Esophagus squamous epithelium (tissue), 4 donors: Measurements from ENCODE around the gene ENPP7.

Experiments used
- POLR2A ChIP-seq, 4 donors: fragments of 450-650 bp; IDR thresholded peaks; one replicate each; pipeline ENCODE4 v1.6.1; 2017; ENCODE audit warnings: antibody characterized with exemption in 4 of 4, mild to moderate bottlenecking in 4 of 4, moderate library complexity in 3 of 4
- TF ChIP-seq, protein P1 (sequence below), 6 experiments: fragments of 450-650 bp in 4 of 6; fragments of 200-600 bp in 2 of 6; sonication (generic) in 2 of 6; IDR thresholded peaks; one replicate each; pipeline ENCODE4 v1.5.1; 2016 to 2019; ENCODE audit warnings: antibody characterized with exemption in 6 of 6, mild to moderate bottlenecking in 4 of 6, moderate library complexity in 4 of 6

DNA sequence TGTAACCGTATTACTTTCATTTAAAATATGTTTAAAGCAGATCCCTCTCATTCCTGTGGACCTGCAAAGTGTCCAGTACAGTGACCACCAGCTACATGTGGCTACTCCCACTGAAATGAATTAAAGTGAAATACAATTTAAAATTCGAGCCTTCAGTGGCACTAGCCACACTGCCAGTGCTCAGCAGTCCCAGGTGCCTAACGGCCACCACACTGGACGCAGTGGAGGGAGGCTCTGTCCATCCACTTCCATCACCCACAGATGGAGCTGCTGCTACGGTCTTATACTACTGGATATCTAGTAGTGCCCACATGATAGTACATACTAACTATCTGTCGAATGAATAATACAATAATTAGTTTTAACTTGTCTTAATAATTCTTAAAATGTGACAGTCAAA lies 44.9 kb downstream of the ENPP7 start:
- TF ChIP-seq, protein P1, sequence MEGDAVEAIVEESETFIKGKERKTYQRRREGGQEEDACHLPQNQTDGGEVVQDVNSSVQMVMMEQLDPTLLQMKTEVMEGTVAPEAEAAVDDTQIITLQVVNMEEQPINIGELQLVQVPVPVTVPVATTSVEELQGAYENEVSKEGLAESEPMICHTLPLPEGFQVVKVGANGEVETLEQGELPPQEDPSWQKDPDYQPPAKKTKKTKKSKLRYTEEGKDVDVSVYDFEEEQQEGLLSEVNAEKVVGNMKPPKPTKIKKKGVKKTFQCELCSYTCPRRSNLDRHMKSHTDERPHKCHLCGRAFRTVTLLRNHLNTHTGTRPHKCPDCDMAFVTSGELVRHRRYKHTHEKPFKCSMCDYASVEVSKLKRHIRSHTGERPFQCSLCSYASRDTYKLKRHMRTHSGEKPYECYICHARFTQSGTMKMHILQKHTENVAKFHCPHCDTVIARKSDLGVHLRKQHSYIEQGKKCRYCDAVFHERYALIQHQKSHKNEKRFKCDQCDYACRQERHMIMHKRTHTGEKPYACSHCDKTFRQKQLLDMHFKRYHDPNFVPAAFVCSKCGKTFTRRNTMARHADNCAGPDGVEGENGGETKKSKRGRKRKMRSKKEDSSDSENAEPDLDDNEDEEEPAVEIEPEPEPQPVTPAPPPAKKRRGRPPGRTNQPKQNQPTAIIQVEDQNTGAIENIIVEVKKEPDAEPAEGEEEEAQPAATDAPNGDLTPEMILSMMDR (IDR thresholded peaks at IDR 0.05) = no peak
- no peak for TF ChIP-seq POLR2A (IDR thresholded peaks at IDR 0.05)
